Endothelial cell (in vitro differentiated cells): Measurements from ENCODE around the gene TMC5. TPM values are rescaled to one million over a fixed set of nuclear protein-coding genes. Genes with fewer than 3 reads are reported as not detected.

ENCODE experiments used
- DNase-seq: peaks from one replicate; pipeline ENCODE4 v3.0.0; 2021; ENCODE audit warnings: low spot score
- H3K27ac Mint-ChIP-seq: one replicate; pipeline ENCODE4 v1.8.0; 2021; ENCODE audit warnings: mixed read lengths, inconsistent platforms; ENCODE audit not compliant: unreplicated experiment
- H3K27me3 Mint-ChIP-seq: one replicate; pipeline ENCODE4 v1.8.0; 2021; ENCODE audit warnings: mild to moderate bottlenecking, moderate library complexity, mixed read lengths, inconsistent platforms; ENCODE audit not compliant: unreplicated experiment
- H3K36me3 Mint-ChIP-seq: one replicate; pipeline ENCODE4 v1.8.0; 2021; ENCODE audit warnings: mild to moderate bottlenecking, low read depth, mixed read lengths, inconsistent platforms; ENCODE audit not compliant: unreplicated experiment
- H3K4me1 Mint-ChIP-seq: one replicate; pipeline ENCODE4 v1.8.0; 2021; ENCODE audit warnings: mild to moderate bottlenecking, mixed read lengths, inconsistent platforms; ENCODE audit not compliant: unreplicated experiment
- H3K4me3 Mint-ChIP-seq: one replicate; pipeline ENCODE4 v1.8.0; 2021; ENCODE audit warnings: mild to moderate bottlenecking, mixed read lengths, inconsistent platforms; ENCODE audit not compliant: unreplicated experiment
- H3K9me3 Mint-ChIP-seq: one replicate; pipeline ENCODE4 v1.8.0; 2021; ENCODE audit warnings: mixed read lengths, inconsistent platforms; ENCODE audit not compliant: unreplicated experiment
- CTCF ChIP-seq: fragments of 200-600 bp; sonication (generic); IDR thresholded peaks from one replicate; pipeline ENCODE4 v1.5.0; 2021; ENCODE audit warnings: antibody characterized with exemption; ENCODE audit not compliant: unreplicated experiment
- total RNA-seq: library from RNA; stranded (reverse); fragmentation: NEBNext Ultra II Directional; extraction: Animal tissue kit (Norgen Biotek cat#: 25700); gene quantifications from one replicate; pipeline ENCODE4 v1.2.1, GENCODE V29; 2021; ENCODE audit not compliant: unreplicated experiment

The TMC5 gene
- total RNA-seq, 1 donor from 2014 or later: 0.69 TPM

GRCh38 chr16:19486750-19487325, 69.2 kb downstream of the TMC5 start:
- Mint-ChIP-seq H3K27me3 (peaks cover 2% of the 10 kb centered on the region), H3K9me3 (no peaks in the 10 kb centered on the region), H3K4me1 (no peaks in the 10 kb centered on the region), H3K4me3 (no peak overlapping the region), H3K27ac (no peak overlapping the region), H3K36me3 (no peaks in the 10 kb centered on the region)
- no peak for TF ChIP-seq CTCF
- no peak for DNase-seq

GRCh38 chr16:19488213-19488640, 70.5 kb downstream of the TMC5 start:
- H3K9me3 Mint-ChIP-seq: no peaks in the 10 kb centered on the region
- DNase-seq: no peak
- H3K27ac Mint-ChIP-seq: no peak overlapping the region

GRCh38 chr16:19490619-19491018, 72.9 kb downstream of the TMC5 start:
- no peak for DNase-seq
- TF ChIP-seq CTCF: no peak
- no peaks in the 10 kb centered on the region for H3K9me3 Mint-ChIP-seq
- no peaks in the 10 kb centered on the region for H3K4me1 Mint-ChIP-seq
- no peaks in the 10 kb centered on the region for H3K36me3 Mint-ChIP-seq
- no peak overlapping the region for H3K4me3 Mint-ChIP-seq
- H3K27ac Mint-ChIP-seq: no peak overlapping the region
- H3K27me3 Mint-ChIP-seq: peaks cover 3% of the 10 kb centered on the region

More at GRCh38 chr16:19488213-19488640, 70.5 kb downstream of the TMC5 start:
- no peak for TF ChIP-seq CTCF
- Mint-ChIP-seq H3K4me1 (no peaks in the 10 kb centered on the region), H3K4me3 (no peak overlapping the region), H3K27me3 (peaks cover 2% of the 10 kb centered on the region), H3K36me3 (no peaks in the 10 kb centered on the region)

GRCh38 chr16:19497176-19497575, 79.5 kb downstream of the TMC5 start:
- H3K27ac Mint-ChIP-seq: no peak overlapping the region
- H3K4me3 Mint-ChIP-seq: no peak overlapping the region
- no peaks in the 10 kb centered on the region for H3K4me1 Mint-ChIP-seq
- DNase-seq: no peak
- no peak for TF ChIP-seq CTCF
- peaks cover 1% of the 10 kb centered on the region for H3K27me3 Mint-ChIP-seq
- peaks cover 9% of the 10 kb centered on the region for H3K36me3 Mint-ChIP-seq
- H3K9me3 Mint-ChIP-seq: no peaks in the 10 kb centered on the region

GRCh38 chr16:19499006-19499405, 81.3 kb downstream of the TMC5 start:
- no peak overlapping the region for H3K4me3 Mint-ChIP-seq
- H3K27ac Mint-ChIP-seq: no peak overlapping the region
- no peak for TF ChIP-seq CTCF
- H3K27me3 Mint-ChIP-seq: peaks cover 1% of the 10 kb centered on the region
- no peaks in the 10 kb centered on the region for H3K4me1 Mint-ChIP-seq
- peaks cover 15% of the 10 kb centered on the region for H3K36me3 Mint-ChIP-seq
- no peak for DNase-seq
- H3K9me3 Mint-ChIP-seq: no peaks in the 10 kb centered on the region
